Astrocyte of the spinal cord (primary cell): Measurements from ENCODE around the gene GORASP1.

Experiments used
- DNase-seq: peaks from one replicate; pipeline ENCODE4 v3.0.0; 2011; ENCODE audit warnings: low read depth, low spot score
- H3K4me3 ChIP-seq: 2 replicates; pipeline ENCODE4 v1.5.1; 2011; ENCODE audit warnings: low read depth, mild to moderate bottlenecking, low read length, moderate library complexity
- in situ Hi-C: cut with HindIII; loops from 2 replicates; pipeline ENCODE4 v1.10.0; 2017; ENCODE audit warnings: low sequenced_read_pairs
- TF ChIP-seq, protein P1 (sequence below): IDR thresholded peaks from 2 replicates; pipeline ENCODE4 v1.5.1; 2012; ENCODE audit warnings: low read depth, mild to moderate bottlenecking, low read length, inconsistent platforms

GORASP1 gene

DNA sequence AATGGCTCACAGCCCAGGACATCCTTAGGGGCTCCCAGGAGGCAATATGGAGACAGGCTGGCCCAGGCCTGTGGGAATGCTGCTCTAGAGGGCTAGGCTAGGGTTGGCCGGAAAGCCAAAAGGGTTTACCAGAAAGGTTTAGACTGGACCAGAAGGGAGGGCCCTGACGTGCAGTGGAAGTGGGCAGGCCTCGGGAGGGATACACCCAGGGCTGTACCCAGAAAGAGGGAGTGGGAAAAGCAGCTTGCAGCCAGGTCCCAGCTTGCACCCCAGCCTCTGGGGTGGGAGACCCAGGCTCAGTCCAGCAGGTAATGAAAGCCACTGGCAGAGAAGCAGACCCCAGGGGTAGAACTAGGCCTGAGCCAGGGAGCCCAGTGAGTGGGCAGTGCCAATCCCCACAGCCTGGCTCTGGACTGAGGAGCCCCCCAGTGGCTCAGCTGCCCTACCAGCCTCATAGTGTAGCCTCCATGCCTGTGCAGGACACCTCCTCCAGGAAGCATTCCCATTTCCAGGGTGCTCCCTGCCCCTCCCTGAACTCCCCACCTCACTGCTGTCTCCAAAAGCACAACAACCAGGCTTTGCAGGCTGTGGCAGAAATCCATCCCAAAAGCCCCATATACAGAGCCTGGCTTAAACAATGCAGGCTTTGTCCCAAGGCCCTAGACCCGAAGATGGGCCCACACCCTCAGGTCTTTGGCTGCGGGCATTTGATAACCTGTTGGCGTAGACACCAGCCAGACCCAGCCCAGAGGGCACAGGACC lies 3.5 kb downstream of the GORASP1 start:
- DNase-seq, result no peak
- in situ Hi-C loops, result loop anchor here (25.0 kb wide), 1 partner anchor 183 kb away; the partner anchor contains the start of gene CX3CR1
- TF ChIP-seq, protein P1, sequence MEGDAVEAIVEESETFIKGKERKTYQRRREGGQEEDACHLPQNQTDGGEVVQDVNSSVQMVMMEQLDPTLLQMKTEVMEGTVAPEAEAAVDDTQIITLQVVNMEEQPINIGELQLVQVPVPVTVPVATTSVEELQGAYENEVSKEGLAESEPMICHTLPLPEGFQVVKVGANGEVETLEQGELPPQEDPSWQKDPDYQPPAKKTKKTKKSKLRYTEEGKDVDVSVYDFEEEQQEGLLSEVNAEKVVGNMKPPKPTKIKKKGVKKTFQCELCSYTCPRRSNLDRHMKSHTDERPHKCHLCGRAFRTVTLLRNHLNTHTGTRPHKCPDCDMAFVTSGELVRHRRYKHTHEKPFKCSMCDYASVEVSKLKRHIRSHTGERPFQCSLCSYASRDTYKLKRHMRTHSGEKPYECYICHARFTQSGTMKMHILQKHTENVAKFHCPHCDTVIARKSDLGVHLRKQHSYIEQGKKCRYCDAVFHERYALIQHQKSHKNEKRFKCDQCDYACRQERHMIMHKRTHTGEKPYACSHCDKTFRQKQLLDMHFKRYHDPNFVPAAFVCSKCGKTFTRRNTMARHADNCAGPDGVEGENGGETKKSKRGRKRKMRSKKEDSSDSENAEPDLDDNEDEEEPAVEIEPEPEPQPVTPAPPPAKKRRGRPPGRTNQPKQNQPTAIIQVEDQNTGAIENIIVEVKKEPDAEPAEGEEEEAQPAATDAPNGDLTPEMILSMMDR, result no peak
- H3K4me3 ChIP-seq, result no peak overlapping the region

GRCh38 chr3:39103324-39103693 lies 4.1 kb downstream of the GORASP1 start:
- TF ChIP-seq, protein P1, result no peak
- no peak for DNase-seq
- in situ Hi-C loops, result loop anchor here (25.0 kb wide), 1 partner anchor 184 kb away; the partner anchor contains the start of gene CX3CR1

GRCh38 chr3:39102504-39103323 lies 4.7 kb downstream of the GORASP1 start:
- in situ Hi-C loops, result loop anchor here (25.0 kb wide), 1 partner anchor 185 kb away; the partner anchor contains the start of gene CX3CR1
- DNase-seq, result no peak
- H3K4me3 ChIP-seq, result no peak overlapping the region
- TF ChIP-seq, protein P1, result no peak

More at GRCh38 chr3:39103324-39103693, 4.1 kb downstream of the GORASP1 start:
- H3K4me3 ChIP-seq, result no peak overlapping the region

GRCh38 chr3:39101022-39101689 lies 6.3 kb downstream of the GORASP1 start:
- in situ Hi-C loops, result loop anchor here (25.0 kb wide), 1 partner anchor 186 kb away; the partner anchor contains the start of gene CX3CR1
- no peak for DNase-seq

GRCh38 chr3:39100500-39100886 lies 6.9 kb downstream of the GORASP1 start:
- no peak overlapping the region for H3K4me3 ChIP-seq
- TF ChIP-seq, protein P1, result no peak
- DNase-seq, result no peak
- in situ Hi-C loops, result loop anchor here (25.0 kb wide), 1 partner anchor 187 kb away; the partner anchor contains the start of gene CX3CR1

More at GRCh38 chr3:39101022-39101689, 6.3 kb downstream of the GORASP1 start:
- H3K4me3 ChIP-seq, result no peak overlapping the region
- TF ChIP-seq, protein P1, result peak; percentile 76
